Suprapubic skin (tissue), 4 donors: Measurements from ENCODE around the gene C6orf47. TPM values are rescaled to one million over a fixed set of nuclear protein-coding genes. Genes with fewer than 3 reads are reported as not detected.

Source experiments
- DNase-seq, 2 donors: peaks; one replicate each; pipeline ENCODE4 v3.0.0-alpha.2; 2019; ENCODE audit warnings: low spot score in 2 of 2
- H3K27ac ChIP-seq: fragments of 200-600 bp; sonication (generic); one replicate; pipeline ENCODE4 v1.5.1; 2019
- H3K27me3 ChIP-seq: fragments of 200-600 bp; sonication (generic); one replicate; pipeline ENCODE4 v1.5.1; 2019
- H3K36me3 ChIP-seq: fragments of 200-600 bp; sonication (generic); one replicate; pipeline ENCODE4 v1.5.1; 2019
- H3K4me1 ChIP-seq: fragments of 200-600 bp; sonication (generic); one replicate; pipeline ENCODE4 v1.5.1; 2019
- H3K4me3 ChIP-seq: fragments of 200-600 bp; sonication (generic); one replicate; pipeline ENCODE4 v1.5.1; 2019; ENCODE audit warnings: mild to moderate bottlenecking
- H3K9me3 ChIP-seq: fragments of 200-600 bp; sonication (generic); one replicate; pipeline ENCODE4 v1.5.1; 2019
- CTCF ChIP-seq, 2 donors: fragments of 200-600 bp in 1 of 2; fragments of 450-650 bp in 1 of 2; sonication (generic) in 1 of 2; IDR thresholded peaks; one replicate each; pipeline ENCODE4 v1.5.1; 2016 to 2019; ENCODE audit warnings: antibody characterized with exemption in 2 of 2, mild to moderate bottlenecking in 1 of 2, moderate library complexity in 1 of 2
- EP300 ChIP-seq: sonication (generic); formaldehyde crosslinking; IDR thresholded peaks from one replicate; pipeline ENCODE4 v1.6.1; 2017; ENCODE audit warnings: antibody characterized with exemption
- POLR2A ChIP-seq, 2 donors: fragments of 450-650 bp; IDR thresholded peaks; one replicate each; pipeline ENCODE4 v1.6.1; 2017; ENCODE audit warnings: antibody characterized with exemption in 2 of 2, mild to moderate bottlenecking in 2 of 2, moderate library complexity in 2 of 2
- POLR2AphosphoS5 ChIP-seq, 3 donors: sonication (generic); formaldehyde crosslinking; IDR thresholded peaks; one replicate each; pipeline ENCODE4 v1.6.1; 2017; ENCODE audit warnings: antibody characterized with exemption in 3 of 3
- WGBS: methylation state at CpG from one replicate; pipeline ENCODE4 v1.1.5; 2018; 5-methylcytosine and 5-hydroxymethylcytosine counted together
- total RNA-seq, 4 donors: library from RNA; depleted of rRNA; stranded (reverse); fragments of >200 nt; gene quantifications; one replicate each; pipeline ENCODE4 v1.1.0, GENCODE V29; 2016

C6orf47 gene
- total RNA-seq, 4 donors from 2014 or later = 31.6 to 41.0 (median 38.1) TPM

GRCh38 chr6:31630177-31630934 lies 30.2 kb downstream of the C6orf47 start:
- H3K27me3 ChIP-seq = no peaks in the 10 kb centered on the region
- no peak for DNase-seq
- H3K4me1 ChIP-seq = no peaks in the 10 kb centered on the region
- H3K4me3 ChIP-seq = no peak overlapping the region
- no peak overlapping the region for H3K27ac ChIP-seq
- TF ChIP-seq CTCF (IDR thresholded peaks at IDR 0.05) (no peak), EP300 (no peak), POLR2AphosphoS5 (IDR thresholded peaks at IDR 0.05) (no peak), POLR2A (IDR thresholded peaks at IDR 0.05) (no peak)
- H3K36me3 ChIP-seq = peaks cover 100% of the 10 kb centered on the region
- H3K9me3 ChIP-seq = no peaks in the 10 kb centered on the region
- WGBS = 73% methylated on average over 25 of the region's 25 CpGs

GRCh38 chr6:31629014-31629413 lies 31.6 kb downstream of the C6orf47 start:
- Histone ChIP-seq H3K27me3 (no peaks in the 10 kb centered on the region), H3K4me3 (no peak overlapping the region), H3K27ac (no peak overlapping the region), H3K4me1 (no peaks in the 10 kb centered on the region), H3K9me3 (no peaks in the 10 kb centered on the region), H3K36me3 (peaks cover 100% of the 10 kb centered on the region)
- TF ChIP-seq EP300 = no peak
- TF ChIP-seq POLR2AphosphoS5 (IDR thresholded peaks at IDR 0.05) = no peak
- TF ChIP-seq CTCF (IDR thresholded peaks at IDR 0.05) = no peak
- no peak for TF ChIP-seq POLR2A (IDR thresholded peaks at IDR 0.05)
- DNase-seq = no peak
- WGBS = 81% methylated on average over 7 of the region's 7 CpGs

- TF ChIP-seq POLR2A (IDR thresholded peaks at IDR 0.05) (no peak), CTCF (IDR thresholded peaks at IDR 0.05) (no peak), EP300 (no peak), POLR2AphosphoS5 (IDR thresholded peaks at IDR 0.05) (no peak)
Observed at GRCh38 chr6:31627690-31628287, 32.8 kb downstream of the C6orf47 start.

GRCh38 chr6:31626952-31627351 lies 33.6 kb downstream of the C6orf47 start:
- Histone ChIP-seq H3K27me3 (no peaks in the 10 kb centered on the region), H3K4me1 (peaks cover 10% of the 10 kb centered on the region), H3K4me3 (no peak overlapping the region), H3K9me3 (no peaks in the 10 kb centered on the region), H3K27ac (no peak overlapping the region), H3K36me3 (peaks cover 87% of the 10 kb centered on the region)
- TF ChIP-seq POLR2AphosphoS5 (IDR thresholded peaks at IDR 0.05) (no peak), POLR2A (IDR thresholded peaks at IDR 0.05) (no peak), EP300 (no peak), CTCF (IDR thresholded peaks at IDR 0.05) (no peak)
- DNase-seq = no peak
- 87% methylated on average over 10 of the region's 10 CpGs for WGBS

More at GRCh38 chr6:31627690-31628287, 32.8 kb downstream of the C6orf47 start:
- Histone ChIP-seq H3K4me3 (no peak overlapping the region), H3K9me3 (no peaks in the 10 kb centered on the region), H3K27me3 (no peaks in the 10 kb centered on the region), H3K27ac (no peak overlapping the region), H3K36me3 (peaks cover 95% of the 10 kb centered on the region), H3K4me1 (peaks cover 2% of the 10 kb centered on the region)
- 94% methylated on average over 19 of the region's 19 CpGs for WGBS
- no peak for DNase-seq

- no peak for TF ChIP-seq POLR2AphosphoS5 (IDR thresholded peaks at IDR 0.05)
- Histone ChIP-seq H3K27ac (no peak overlapping the region), H3K4me1 (peaks cover 24% of the 10 kb centered on the region), H3K27me3 (no peaks in the 10 kb centered on the region), H3K4me3 (no peak overlapping the region), H3K36me3 (peaks cover 58% of the 10 kb centered on the region), H3K9me3 (no peaks in the 10 kb centered on the region)
- 80% methylated on average over 9 of the region's 10 CpGs for WGBS
- no peak for DNase-seq
Observed at GRCh38 chr6:31624070-31624469, 36.5 kb downstream of the C6orf47 start.
